HEK293T (cell line): Measurements from ENCODE around the gene NAPA.

Experiments
- ARNT ChIP-seq: fragments of 450-650 bp; IDR thresholded peaks from 2 replicates; pipeline ENCODE4 v1.6.1; 2017; ENCODE audit warnings: mild to moderate bottlenecking
- BHLHE40 ChIP-seq: fragments of 450-650 bp; IDR thresholded peaks from 2 replicates; pipeline ENCODE4 v1.6.1; 2016; ENCODE audit warnings: mild to moderate bottlenecking, moderate library complexity, borderline replicate concordance
- ELF4 ChIP-seq: fragments of 450-650 bp; IDR thresholded peaks from 2 replicates; pipeline ENCODE4 v1.6.1; 2017; ENCODE audit warnings: antibody characterized with exemption
- FOXA1 ChIP-seq: fragments of 450-650 bp; IDR thresholded peaks from 2 replicates; pipeline ENCODE4 v1.6.1; 2016; ENCODE audit warnings: mild to moderate bottlenecking
- FOXM1 ChIP-seq: fragments of 450-650 bp; IDR thresholded peaks from 2 replicates; pipeline ENCODE4 v1.6.1; 2017; ENCODE audit warnings: mild to moderate bottlenecking, borderline replicate concordance
- LEF1 ChIP-seq: fragments of 450-650 bp; IDR thresholded peaks from 2 replicates; pipeline ENCODE4 v1.6.1; 2017; ENCODE audit warnings: mild to moderate bottlenecking, borderline replicate concordance
- SP1 ChIP-seq: fragments of 450-650 bp; IDR thresholded peaks from 2 replicates; pipeline ENCODE4 v1.6.1; 2017
- SUZ12 ChIP-seq: fragments of 450-650 bp; IDR thresholded peaks from 2 replicates; pipeline ENCODE4 v1.6.1; 2016; ENCODE audit warnings: mild to moderate bottlenecking
- TARDBP ChIP-seq: fragments of 450-650 bp; IDR thresholded peaks from 2 replicates; pipeline ENCODE4 v1.6.1; 2016
- TF ChIP-seq, protein P1 (sequence below): fragments of 450-650 bp; IDR thresholded peaks from 2 replicates; pipeline ENCODE4 v1.6.1; 2016

DNA sequence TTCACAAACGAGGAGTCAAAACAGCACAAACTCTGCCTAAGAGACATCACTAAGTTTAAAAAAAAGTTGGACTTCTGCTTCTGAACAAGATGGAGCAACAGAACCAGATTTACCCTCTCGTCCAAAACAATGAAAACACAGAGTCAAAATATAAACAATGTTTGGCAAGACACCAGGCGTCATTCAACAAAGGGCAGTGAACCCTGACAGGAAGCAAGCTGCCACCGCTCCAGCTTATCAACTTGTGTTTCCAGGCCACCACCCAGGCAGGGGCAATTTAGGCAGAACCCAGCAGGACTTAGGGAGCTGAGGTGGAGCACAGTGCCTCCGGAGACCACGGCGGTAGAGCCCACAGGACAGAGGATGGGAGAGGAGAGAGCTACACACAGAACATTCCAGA lies 8.6 kb upstream of the NAPA start:
- TF ChIP-seq ELF4 (no peak), TARDBP (no peak), SUZ12 (no peak), FOXA1 (no peak), SP1 (no peak), FOXM1 (no peak), LEF1 (no peak), ARNT (no peak), BHLHE40 (no peak)
- TF ChIP-seq, protein P1, sequence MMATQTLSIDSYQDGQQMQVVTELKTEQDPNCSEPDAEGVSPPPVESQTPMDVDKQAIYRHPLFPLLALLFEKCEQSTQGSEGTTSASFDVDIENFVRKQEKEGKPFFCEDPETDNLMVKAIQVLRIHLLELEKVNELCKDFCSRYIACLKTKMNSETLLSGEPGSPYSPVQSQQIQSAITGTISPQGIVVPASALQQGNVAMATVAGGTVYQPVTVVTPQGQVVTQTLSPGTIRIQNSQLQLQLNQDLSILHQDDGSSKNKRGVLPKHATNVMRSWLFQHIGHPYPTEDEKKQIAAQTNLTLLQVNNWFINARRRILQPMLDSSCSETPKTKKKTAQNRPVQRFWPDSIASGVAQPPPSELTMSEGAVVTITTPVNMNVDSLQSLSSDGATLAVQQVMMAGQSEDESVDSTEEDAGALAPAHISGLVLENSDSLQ, result no peak
